Activated T-helper 1 cell treated with anti-CD3 and anti-CD28 coated beads, Interleukin-12 subunit alpha, Interleukin-12 subunit beta, Interleukin-2, Interleukin-4 antibody, amounts not matched to agents 30 ng/mL and 10 ng/mL and 1 ng/mL, durations not matched to agents 14 hours and 24 hours and 36 hours (primary cell): ENCODE measurements around the gene AKAP8L. TPM values are rescaled to one million over a fixed set of nuclear protein-coding genes. Genes with fewer than 3 reads are reported as not detected.
A peak's percentile ranks its signal among the peaks of the same experiment; 100 is the strongest.
"Not testable (repeated sequence)": the region's sequence is repeated elsewhere in the genome, so short reads cannot be mapped to it uniquely, and the experiment has no call there.

ENCODE experiments used
- DNase-seq: peaks from one replicate; pipeline ENCODE4 v3.0.0; 2021; ENCODE audit warnings: low spot score
- H3K27ac Mint-ChIP-seq: one replicate; pipeline ENCODE4 v1.8.0; 2021; ENCODE audit warnings: mild to moderate bottlenecking, mixed read lengths
- H3K27me3 Mint-ChIP-seq: one replicate; pipeline ENCODE4 v1.8.0; 2022; ENCODE audit warnings: mild to moderate bottlenecking, moderate library complexity, mixed read lengths; ENCODE audit not compliant: insufficient read depth
- H3K36me3 Mint-ChIP-seq: one replicate; pipeline ENCODE4 v1.8.0; 2021; ENCODE audit warnings: low read depth, mixed read lengths
- H3K4me1 Mint-ChIP-seq: one replicate; pipeline ENCODE4 v1.8.0; 2021; ENCODE audit warnings: low read depth, mixed read lengths
- H3K4me3 Mint-ChIP-seq: one replicate; pipeline ENCODE4 v1.8.0; 2021; ENCODE audit warnings: mild to moderate bottlenecking, moderate library complexity, mixed read lengths
- H3K9me3 Mint-ChIP-seq: one replicate; pipeline ENCODE4 v1.8.0; 2021; ENCODE audit warnings: mixed read lengths
- intact Hi-C: fragments of 100-400 bp; cut with micrococcal nuclease; formaldehyde crosslinking; loops from one replicate; pipeline ENCODE4 v1.15.1; 2024
- total RNA-seq: library from RNA; stranded (reverse); gene quantifications from 2 replicates; pipeline ENCODE4 v1.2.3, GENCODE V29; 2022

Gene AKAP8L
- total RNA-seq, 1 donor from 2014 or later, result 77.9 TPM

GRCh38 chr19:15357906-15358305, 60.9 kb downstream of the AKAP8L start:
- intact Hi-C loops, result no loop called here
- Mint-ChIP-seq H3K27ac (no peak overlapping the region), H3K36me3 (peaks cover 42% of the 10 kb centered on the region), H3K9me3 (no peaks in the 10 kb centered on the region), H3K27me3 (no peaks in the 10 kb centered on the region), H3K4me3 (no peak overlapping the region), H3K4me1 (no peaks in the 10 kb centered on the region)
- no peak for DNase-seq

GRCh38 chr19:15354566-15355296, 64.1 kb downstream of the AKAP8L start:
- Mint-ChIP-seq H3K4me1 (no peaks in the 10 kb centered on the region), H3K4me3 (no peak overlapping the region), H3K9me3 (no peaks in the 10 kb centered on the region), H3K27ac (no peak overlapping the region), H3K36me3 (peaks cover 38% of the 10 kb centered on the region), H3K27me3 (no peaks in the 10 kb centered on the region)
- no peak for DNase-seq
- intact Hi-C loops, result no loop called here

GRCh38 chr19:15353908-15354307, 64.9 kb downstream of the AKAP8L start:
- Mint-ChIP-seq H3K27me3 (no peaks in the 10 kb centered on the region), H3K27ac (no peak overlapping the region), H3K9me3 (no peaks in the 10 kb centered on the region), H3K36me3 (peaks cover 35% of the 10 kb centered on the region), H3K4me1 (no peaks in the 10 kb centered on the region), H3K4me3 (no peak overlapping the region)
- DNase-seq, result no peak
- intact Hi-C loops, result no loop called here

GRCh38 chr19:15352535-15352934, 66.3 kb downstream of the AKAP8L start:
- not testable (repeated sequence) for H3K27ac Mint-ChIP-seq

GRCh38 chr19:15341328-15341727, 77.5 kb downstream of the AKAP8L start:
- peaks cover 14% of the 10 kb centered on the region for H3K36me3 Mint-ChIP-seq
- intact Hi-C loops, H3K27ac Mint-ChIP-seq, H3K9me3 Mint-ChIP-seq, H3K4me3 Mint-ChIP-seq, DNase-seq, H3K27me3 Mint-ChIP-seq, H3K4me1 Mint-ChIP-seq: not testable (repeated sequence)

More at GRCh38 chr19:15352535-15352934, 66.3 kb downstream of the AKAP8L start:
- H3K36me3 Mint-ChIP-seq, result peaks cover 24% of the 10 kb centered on the region
- H3K27me3 Mint-ChIP-seq, H3K9me3 Mint-ChIP-seq, DNase-seq, H3K4me1 Mint-ChIP-seq, H3K4me3 Mint-ChIP-seq, intact Hi-C loops: not testable (repeated sequence)

- H3K4me1 Mint-ChIP-seq, result no peaks in the 10 kb centered on the region
- no peak overlapping the region for H3K4me3 Mint-ChIP-seq
- H3K27me3 Mint-ChIP-seq, result no peaks in the 10 kb centered on the region
Observed at GRCh38 chr19:15340086-15340485, 78.7 kb downstream of the AKAP8L start.

GRCh38 chr19:15337202-15337601, 81.6 kb downstream of the AKAP8L start:
- Mint-ChIP-seq H3K27ac (no peak overlapping the region), H3K36me3 (peaks cover 7% of the 10 kb centered on the region), H3K4me3 (no peak overlapping the region), H3K4me1 (peaks cover 5% of the 10 kb centered on the region), H3K27me3 (no peaks in the 10 kb centered on the region), H3K9me3 (no peaks in the 10 kb centered on the region)
- no peak for DNase-seq
- intact Hi-C loops, result no loop called here

More at GRCh38 chr19:15340086-15340485, 78.7 kb downstream of the AKAP8L start:
- Mint-ChIP-seq H3K27ac (no peak overlapping the region), H3K9me3 (no peaks in the 10 kb centered on the region), H3K36me3 (peaks cover 10% of the 10 kb centered on the region)
- intact Hi-C loops, result no loop called here
- no peak for DNase-seq

- H3K9me3 Mint-ChIP-seq, DNase-seq, H3K36me3 Mint-ChIP-seq, H3K27me3 Mint-ChIP-seq, H3K27ac Mint-ChIP-seq, intact Hi-C loops, H3K4me3 Mint-ChIP-seq, H3K4me1 Mint-ChIP-seq: not testable (repeated sequence)
Observed at GRCh38 chr19:15335992-15336391, 82.8 kb downstream of the AKAP8L start.

- H3K36me3 Mint-ChIP-seq, result peaks cover 8% of the 10 kb centered on the region
- H3K27me3 Mint-ChIP-seq, result no peaks in the 10 kb centered on the region
- intact Hi-C loops, result no loop called here
- H3K4me3 Mint-ChIP-seq, result peak within 1 kb of the TSS; percentile 98
- DNase-seq, result peak; percentile 78
- peaks cover 35% of the 10 kb centered on the region for H3K4me1 Mint-ChIP-seq
- H3K27ac Mint-ChIP-seq, result peak within 1 kb of the TSS; percentile 98
- H3K9me3 Mint-ChIP-seq, result no peaks in the 10 kb centered on the region
Observed at GRCh38 chr19:15332311-15332996, 86.3 kb downstream of the AKAP8L start, which contains the start of gene BRD4. Gene BRD4 (minus strand): TSS chr19:15332539. CDS start chr19:15273099, 59,440 bp downstream.

GRCh38 chr19:15331419-15332310, 87.1 kb downstream of the AKAP8L start:
- DNase-seq, result peak; percentile 60
- peaks cover 43% of the 10 kb centered on the region for H3K4me1 Mint-ChIP-seq
- H3K4me3 Mint-ChIP-seq, result peak overlapping the region; percentile 98
- intact Hi-C loops, result loop anchor here (1.0 to 2.0 kb wide), 4 partner anchors 31 to 225 kb away; partner anchors contain the start of gene AKAP8
- no peaks in the 10 kb centered on the region for H3K27me3 Mint-ChIP-seq
- peak overlapping the region; percentile 98 for H3K27ac Mint-ChIP-seq
- H3K36me3 Mint-ChIP-seq, result peaks cover 11% of the 10 kb centered on the region
- no peaks in the 10 kb centered on the region for H3K9me3 Mint-ChIP-seq

- Mint-ChIP-seq H3K36me3 (peaks cover 10% of the 10 kb centered on the region), H3K27me3 (no peaks in the 10 kb centered on the region), H3K27ac (peak overlapping the region; percentile 98), H3K4me3 (peak overlapping the region; percentile 98), H3K9me3 (no peaks in the 10 kb centered on the region), H3K4me1 (peaks cover 47% of the 10 kb centered on the region)
- intact Hi-C loops, result loop anchor here (1.0 to 2.0 kb wide), 4 partner anchors 30 to 225 kb away; partner anchors contain the start of gene AKAP8
- DNase-seq, result no peak
Observed at GRCh38 chr19:15330801-15331418, 87.9 kb downstream of the AKAP8L start.
